Large intestine (tissue), 3 donors: ENCODE measurements around the gene TADA2B. TPM values are rescaled to one million over a fixed set of nuclear protein-coding genes. Genes with fewer than 3 reads are reported as not detected.

Source experiments
- DNase-seq, 2 donors: peaks; one replicate each; pipeline versions ENCODE4 v3.0.0 to v3.0.0-alpha.2; 2013
- H3K27ac ChIP-seq: one replicate; pipeline ENCODE4 v1.5.1; 2013; ENCODE audit warnings: low read length
- H3K27me3 ChIP-seq: 2 replicates; pipeline ENCODE4 v1.6.1; 2013; ENCODE audit warnings: low read length; ENCODE audit not compliant: control insufficient read depth, insufficient read depth
- H3K36me3 ChIP-seq: 2 replicates; pipeline ENCODE4 v1.6.1; 2013; ENCODE audit warnings: low read length; ENCODE audit not compliant: control insufficient read depth, insufficient read depth
- H3K4me1 ChIP-seq: one replicate; pipeline ENCODE4 v1.6.1; 2013; ENCODE audit warnings: low read length; ENCODE audit not compliant: control insufficient read depth, insufficient read depth
- H3K4me3 ChIP-seq: one replicate; pipeline ENCODE4 v1.5.1; 2013; ENCODE audit warnings: low read length
- H3K9me3 ChIP-seq: one replicate; pipeline ENCODE4 v1.6.1; 2013; ENCODE audit warnings: mild to moderate bottlenecking, low read depth, low read length, moderate library complexity; ENCODE audit not compliant: control insufficient read depth
- WGBS: methylation state at CpG from one replicate; pipeline ENCODE4 v1.1.5; 2013; ENCODE audit warnings: low lambda C conversion rate; ENCODE audit not compliant: insufficient coverage; 5-methylcytosine and 5-hydroxymethylcytosine counted together
- polyA plus RNA-seq: library from polyadenylated mRNA; unstranded; fragments of 120-200 nt; gene quantifications from one replicate; pipeline ENCODE4 v1.2.1, GENCODE V29; 2013

Gene TADA2B
- polyA plus RNA-seq, 1 donor: 18.6 TPM

GRCh38 chr4:7055990-7056325, 12.8 kb downstream of the TADA2B start:
- Histone ChIP-seq H3K4me3 (no peak overlapping the region), H3K27ac (no peak overlapping the region), H3K36me3 (peaks cover 74% of the 10 kb centered on the region), H3K27me3 (no peaks in the 10 kb centered on the region), H3K9me3 (peaks cover 2% of the 10 kb centered on the region), H3K4me1 (no peaks in the 10 kb centered on the region)
- DNase-seq: no peak
- 100% methylated on average over 1 of the region's 10 CpGs for WGBS

DNA sequence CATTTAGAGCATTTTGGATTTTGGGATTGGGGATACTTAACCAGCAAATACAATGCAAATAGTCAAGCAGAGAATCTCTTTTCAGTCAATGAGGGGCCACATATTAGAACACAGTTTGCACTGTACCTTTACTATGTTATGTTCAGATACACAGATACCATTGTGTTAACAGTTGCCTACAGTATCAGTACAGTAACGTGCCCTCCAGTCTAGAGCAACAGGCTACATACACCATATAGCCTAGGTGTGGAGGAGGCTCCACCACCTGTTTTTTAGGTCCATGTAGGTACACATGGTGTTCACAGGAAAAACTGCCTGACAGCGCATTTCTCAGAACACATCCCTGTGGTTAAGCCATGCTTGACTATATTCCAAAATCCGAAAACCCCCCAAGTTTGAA, 15.6 kb downstream of the TADA2B start:
- H3K4me1 ChIP-seq: no peaks in the 10 kb centered on the region
- H3K4me3 ChIP-seq: no peak overlapping the region
- no CpG with 5 or more reads among the region's 3 CpGs for WGBS
- H3K27ac ChIP-seq: no peak overlapping the region
- peaks cover 2% of the 10 kb centered on the region for H3K9me3 ChIP-seq
- DNase-seq: no peak
- H3K27me3 ChIP-seq: no peaks in the 10 kb centered on the region
- peaks cover 80% of the 10 kb centered on the region for H3K36me3 ChIP-seq

DNA sequence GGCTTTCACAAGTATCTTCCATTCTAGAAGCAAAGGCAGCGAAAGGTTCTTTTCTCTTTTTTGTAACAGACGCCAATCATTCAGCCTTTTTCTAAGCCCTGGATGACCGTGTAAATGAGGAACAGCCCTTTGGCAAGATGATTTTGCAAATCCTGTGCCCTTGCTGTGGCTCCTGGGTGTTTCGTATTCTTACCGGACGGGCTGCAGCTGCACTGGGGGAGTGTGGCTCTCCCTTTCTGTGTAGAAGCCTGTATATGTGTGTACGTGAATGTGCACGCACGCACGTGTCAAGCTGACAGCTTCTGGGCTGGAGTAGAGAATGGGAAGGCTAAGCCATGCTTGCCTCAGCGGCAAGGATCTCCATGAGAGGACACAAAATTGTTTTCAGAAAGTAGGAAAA, 16.5 kb downstream of the TADA2B start:
- H3K4me1 ChIP-seq: no peaks in the 10 kb centered on the region
- H3K9me3 ChIP-seq: peaks cover 2% of the 10 kb centered on the region
- DNase-seq: no peak
- H3K27me3 ChIP-seq: no peaks in the 10 kb centered on the region
- no peak overlapping the region for H3K4me3 ChIP-seq
- H3K27ac ChIP-seq: no peak overlapping the region
- H3K36me3 ChIP-seq: peaks cover 78% of the 10 kb centered on the region
- WGBS: 100% methylated on average over 1 of the region's 11 CpGs

DNA sequence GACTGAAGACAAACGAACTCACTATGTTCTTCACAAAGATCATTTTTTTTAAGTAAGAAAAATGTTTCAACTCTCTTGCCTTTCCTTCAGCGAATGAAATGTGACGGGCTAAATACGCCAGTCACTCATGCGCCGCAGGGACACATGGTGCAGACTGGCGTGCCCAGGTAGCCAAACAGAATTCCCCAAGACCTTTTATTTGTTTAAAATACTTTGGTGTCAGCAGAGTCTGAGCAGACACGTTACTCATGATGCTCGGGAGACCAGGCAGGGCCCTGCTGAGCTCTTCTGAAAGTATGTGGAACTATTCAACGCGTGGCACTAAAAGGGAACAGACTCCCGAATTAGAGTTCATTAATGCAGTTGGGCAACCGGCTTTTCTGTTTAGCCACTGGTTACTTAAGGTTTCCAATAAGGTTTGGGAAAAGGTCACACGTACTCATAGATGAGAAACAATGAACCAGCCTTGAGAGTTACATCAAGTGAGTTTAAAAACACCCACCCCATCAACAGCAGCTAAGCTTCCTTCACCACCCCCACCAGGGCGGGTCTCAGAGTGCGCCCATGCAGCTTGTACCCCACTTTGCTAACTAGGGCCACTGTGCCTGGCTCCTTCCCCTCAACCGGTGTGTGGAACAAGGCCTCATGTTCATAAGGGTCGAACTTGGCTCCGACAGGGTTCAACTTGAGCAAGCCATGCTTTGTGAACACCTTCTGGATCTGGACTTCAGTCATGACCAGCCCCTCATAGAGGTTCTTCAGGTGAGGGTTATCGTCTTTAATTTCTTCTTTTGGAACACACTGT, 17.4 kb downstream of the TADA2B start:
- Histone ChIP-seq H3K27me3 (no peaks in the 10 kb centered on the region), H3K27ac (no peak overlapping the region), H3K36me3 (peaks cover 73% of the 10 kb centered on the region), H3K9me3 (no peaks in the 10 kb centered on the region), H3K4me1 (no peaks in the 10 kb centered on the region), H3K4me3 (no peak overlapping the region)
- DNase-seq: no peak
- WGBS: 80% methylated on average over 2 of the region's 20 CpGs

- no peak overlapping the region for H3K4me3 ChIP-seq
- no peaks in the 10 kb centered on the region for H3K27me3 ChIP-seq
- DNase-seq: no peak
- peaks cover 5% of the 10 kb centered on the region for H3K4me1 ChIP-seq
- H3K9me3 ChIP-seq: no peaks in the 10 kb centered on the region
- H3K27ac ChIP-seq: no peak overlapping the region
- peaks cover 63% of the 10 kb centered on the region for H3K36me3 ChIP-seq
- no CpG with 5 or more reads among the region's 6 CpGs for WGBS
These were observed 18.6 kb downstream of the TADA2B start for GRCh38 chr4:7061815-7062214.

DNA sequence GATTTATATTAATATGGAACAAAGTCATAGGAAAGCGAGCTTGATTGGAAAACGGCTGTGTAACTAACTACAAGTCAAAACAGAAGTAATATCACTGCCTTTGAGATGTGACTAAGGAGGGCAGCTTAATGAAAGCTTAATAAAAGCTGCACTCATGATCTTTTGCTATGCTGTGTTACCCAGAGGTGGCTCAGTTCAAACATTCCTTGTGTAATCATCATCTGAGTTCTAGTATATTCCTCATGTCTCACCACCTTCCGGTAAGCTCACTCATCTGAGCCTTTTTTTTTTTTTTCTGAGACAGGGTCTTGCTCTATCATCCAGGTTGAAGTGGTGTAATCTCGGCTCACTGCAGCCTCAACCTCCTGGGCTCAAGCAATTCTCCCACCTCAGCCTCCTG, 19.6 kb downstream of the TADA2B start:
- no peak overlapping the region for H3K4me3 ChIP-seq
- H3K36me3 ChIP-seq: peaks cover 62% of the 10 kb centered on the region
- H3K4me1 ChIP-seq: peaks cover 6% of the 10 kb centered on the region
- no peaks in the 10 kb centered on the region for H3K9me3 ChIP-seq
- no peak overlapping the region for H3K27ac ChIP-seq
- H3K27me3 ChIP-seq: no peaks in the 10 kb centered on the region
- WGBS: no CpG with 5 or more reads among the region's 4 CpGs
- DNase-seq: no peak

- Histone ChIP-seq H3K27ac (no peak overlapping the region), H3K36me3 (peaks cover 61% of the 10 kb centered on the region), H3K9me3 (no peaks in the 10 kb centered on the region), H3K27me3 (no peaks in the 10 kb centered on the region), H3K4me1 (peaks cover 6% of the 10 kb centered on the region), H3K4me3 (no peak overlapping the region)
- DNase-seq: no peak
- WGBS: no CpG with 5 or more reads among the region's 4 CpGs
These were observed 20.2 kb downstream of the TADA2B start for GRCh38 chr4:7063362-7063761.

DNA sequence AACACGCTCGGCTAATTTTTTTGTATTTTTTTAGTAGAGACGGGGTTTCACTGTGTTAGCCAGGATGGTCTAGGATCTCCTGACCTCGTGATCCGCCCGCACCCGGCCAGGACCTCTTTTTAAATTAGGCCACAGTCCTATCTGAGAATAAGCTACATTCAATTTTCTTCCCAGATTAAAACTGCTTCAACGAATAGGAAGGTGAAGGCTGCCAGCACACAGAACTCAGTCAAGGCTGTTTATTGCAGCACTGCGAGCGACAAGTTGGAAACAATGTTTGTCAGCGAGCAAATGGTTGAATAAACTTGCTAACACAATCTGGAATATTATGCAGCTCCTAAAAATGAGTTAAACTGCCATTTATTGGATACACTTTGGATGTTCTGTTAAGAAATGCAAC, 22.8 kb downstream of the TADA2B start:
- peaks cover 35% of the 10 kb centered on the region for H3K36me3 ChIP-seq
- H3K4me3 ChIP-seq: no peak overlapping the region
- no peak overlapping the region for H3K27ac ChIP-seq
- no CpG with 5 or more reads among the region's 11 CpGs for WGBS
- no peaks in the 10 kb centered on the region for H3K9me3 ChIP-seq
- no peaks in the 10 kb centered on the region for H3K27me3 ChIP-seq
- peaks cover 11% of the 10 kb centered on the region for H3K4me1 ChIP-seq
- DNase-seq: no peak

- H3K27ac ChIP-seq: no peak overlapping the region
These were observed 23.3 kb downstream of the TADA2B start for GRCh38 chr4:7066493-7066892.

DNA sequence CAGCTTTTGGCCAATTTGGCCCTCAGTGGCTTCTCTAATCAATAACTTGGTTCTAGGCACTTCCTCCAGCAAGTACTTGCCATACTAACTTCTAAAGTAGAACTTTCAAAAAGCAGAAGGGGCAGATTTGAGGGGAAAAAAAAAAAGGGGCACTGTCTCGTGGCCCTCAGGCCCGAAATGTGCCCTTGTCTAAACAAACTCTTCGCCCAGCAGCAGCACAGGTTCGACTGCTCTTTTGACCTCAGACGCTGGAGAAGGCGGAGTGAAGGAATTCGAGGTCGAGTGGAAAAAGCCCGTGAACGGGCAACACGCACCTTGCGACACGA, 23.9 kb downstream of the TADA2B start:
- peaks cover 11% of the 10 kb centered on the region for H3K4me1 ChIP-seq

More at GRCh38 chr4:7066493-7066892, 23.3 kb downstream of the TADA2B start:
- Histone ChIP-seq H3K36me3 (peaks cover 30% of the 10 kb centered on the region), H3K4me3 (peak overlapping the region; percentile 89), H3K27me3 (no peaks in the 10 kb centered on the region), H3K9me3 (no peaks in the 10 kb centered on the region), H3K4me1 (peaks cover 11% of the 10 kb centered on the region)
- no peak for DNase-seq
- no CpG with 5 or more reads among the region's 4 CpGs for WGBS

More for the DNA sequence above, 23.9 kb downstream of the TADA2B start:
- Histone ChIP-seq H3K9me3 (no peaks in the 10 kb centered on the region), H3K36me3 (peaks cover 24% of the 10 kb centered on the region), H3K27ac (peak overlapping the region; percentile 75), H3K4me3 (peak overlapping the region; percentile 89), H3K27me3 (no peaks in the 10 kb centered on the region)
- no CpG with 5 or more reads among the region's 13 CpGs for WGBS
- no peak for DNase-seq
